ENCODE data around the gene IRF4.

- no peak for TF ChIP-seq ZFP30 (CRISPR knock-in tag; IDR thresholded peaks at IDR 0.05)
- TF ChIP-seq PATZ1 (CRISPR knock-in tag; IDR thresholded peaks at IDR 0.05; ENCODE audit: borderline replicate concordance), result no peak
- TF ChIP-seq CREB5 (CRISPR knock-in tag; IDR thresholded peaks at IDR 0.05; ENCODE audit: low read depth), result no peak
- no peak for TF ChIP-seq RARB (CRISPR knock-in tag; IDR thresholded peaks at IDR 0.05)
- TF ChIP-seq ARNTL (CRISPR knock-in tag; IDR thresholded peaks at IDR 0.05; ENCODE audit: borderline replicate concordance, low read depth), result no peak
- no peak for TF ChIP-seq ZFP3 (CRISPR knock-in tag; IDR thresholded peaks at IDR 0.05)
- TF ChIP-seq SNAI2 (CRISPR knock-in tag; IDR thresholded peaks at IDR 0.05), result no peak
- no peak for TF ChIP-seq TSHZ2 (CRISPR knock-in tag; IDR thresholded peaks at IDR 0.05)
Measured at GRCh38 chr6:415087-415486, 23.5 kb downstream of the IRF4 start.

All from SK-N-SH treated with all-trans-retinoic acid at 6 μM for 48 hours (cell line).